Breast epithelium (tissue), 4 donors: ENCODE data around the gene CST6. TPM values are rescaled to one million over a fixed set of nuclear protein-coding genes. Genes with fewer than 3 reads are reported as not detected.

Source experiments
- DNase-seq, 2 donors: peaks; one replicate each; pipeline ENCODE4 v3.0.0-alpha.2; 2019; ENCODE audit warnings: low spot score in 2 of 2
- H3K27ac ChIP-seq, 2 donors: fragments of 200-600 bp; sonication (generic) in 1 of 2; one replicate each; pipeline ENCODE4 v1.5.1; 2016 to 2019; ENCODE audit warnings: mild to moderate bottlenecking in 1 of 2
- H3K27me3 ChIP-seq, 2 donors: fragments of 200-600 bp; sonication (generic) in 1 of 2; one replicate each; pipeline versions ENCODE4 v1.5.1 to v1.6.0; 2017 to 2019; ENCODE audit warnings: control low read depth in 1 of 2, mild to moderate bottlenecking in 1 of 2
- H3K36me3 ChIP-seq: fragments of 200-600 bp; one replicate; pipeline ENCODE4 v1.5.1; 2019
- H3K4me1 ChIP-seq, 2 donors: fragments of 200-600 bp; sonication (generic); one replicate each; pipeline ENCODE4 v1.5.1; 2016 to 2019; ENCODE audit warnings: control low read depth in 1 of 2
- H3K4me3 ChIP-seq, 3 donors: fragments of 200-600 bp; sonication (generic); 1 replicate in 2 of 3; 2 replicates in 1 of 3; pipeline ENCODE4 v1.5.1; 2016 to 2019; ENCODE audit warnings: mild to moderate bottlenecking in 3 of 3, moderate library complexity in 2 of 3
- H3K9me3 ChIP-seq, 2 donors: fragments of 200-600 bp; sonication (generic) in 1 of 2; one replicate each; pipeline ENCODE4 v1.5.1; 2016 to 2019; ENCODE audit warnings: control low read depth in 1 of 2
- POLR2A ChIP-seq: fragments of 450-650 bp; IDR thresholded peaks from one replicate; pipeline ENCODE4 v1.6.1; 2016; ENCODE audit warnings: antibody characterized with exemption, mild to moderate bottlenecking, moderate library complexity
- POLR2AphosphoS5 ChIP-seq, 3 donors: sonication (generic); formaldehyde crosslinking; IDR thresholded peaks; one replicate each; pipeline ENCODE4 v1.6.1; 2017; ENCODE audit warnings: antibody characterized with exemption in 3 of 3
- intact Hi-C: fragments of 100-400 bp; cut with DNase I; formaldehyde crosslinking; loops from one replicate; pipeline ENCODE4 v1.15.1; 2023; ENCODE audit warnings: low total_unique reads
- total RNA-seq, 3 donors: library from RNA; depleted of rRNA; stranded (reverse); fragments of >200 nt; gene quantifications; one replicate each; pipeline ENCODE4 v1.1.0, GENCODE V29; 2016
- TF ChIP-seq, protein P1 (sequence below), 3 donors: fragments of 450-650 bp; IDR thresholded peaks; one replicate each; pipeline ENCODE4 v1.5.1; 2016 to 2017; ENCODE audit warnings: antibody characterized with exemption in 3 of 3, mild to moderate bottlenecking in 3 of 3, moderate library complexity in 3 of 3

CST6 gene
- total RNA-seq, 3 donors from 2014 or later: 0.59 to 0.98 TPM; not detected in 1

DNA sequence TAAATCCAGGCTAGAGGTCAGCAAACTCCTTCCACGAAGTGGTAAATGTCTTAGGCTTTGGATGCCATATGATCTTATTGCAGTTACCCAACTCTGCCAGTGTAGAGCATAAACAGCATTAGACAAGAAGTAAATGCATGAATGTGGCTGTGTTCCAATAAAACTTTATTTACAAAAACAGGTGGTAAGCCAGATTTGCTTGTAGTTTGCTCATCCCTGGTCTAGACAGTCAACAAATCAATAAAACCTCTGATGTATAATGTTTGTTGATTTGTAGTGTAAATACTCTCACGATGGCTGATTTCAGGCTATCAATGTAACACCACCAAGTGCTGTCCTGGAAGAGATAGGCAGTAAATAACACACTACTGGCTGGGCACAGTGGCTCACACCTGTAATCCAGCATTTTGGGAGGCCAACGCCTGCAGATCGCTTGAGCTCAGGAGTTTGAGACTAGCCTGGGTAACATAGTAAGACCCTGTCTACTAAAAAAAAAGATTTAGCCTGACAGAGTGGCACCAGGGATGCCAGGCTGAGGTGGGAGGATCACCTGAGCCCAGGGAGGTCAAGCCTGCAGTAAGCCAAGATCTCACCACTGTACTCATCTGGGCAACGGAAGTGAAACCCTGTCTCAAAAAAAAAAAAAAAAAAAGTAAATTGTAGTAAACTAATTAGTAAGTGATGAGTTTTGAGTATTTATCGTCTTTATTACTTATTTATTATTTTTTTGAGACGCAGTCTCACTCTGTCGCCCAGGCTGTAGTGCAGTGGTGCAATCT, 21.3 kb downstream of the CST6 start:
- Histone ChIP-seq H3K4me3 (no peak overlapping the region), H3K27ac (no peak overlapping the region), H3K9me3 (no peaks in the 10 kb centered on the region), H3K36me3 (no peaks in the 10 kb centered on the region), H3K27me3 (no peaks in the 10 kb centered on the region), H3K4me1 (no peaks in the 10 kb centered on the region)
- intact Hi-C loops: no loop called here
- no peak for TF ChIP-seq POLR2A
- no peak for TF ChIP-seq POLR2AphosphoS5 (IDR thresholded peaks at IDR 0.05)
- TF ChIP-seq, protein P1, sequence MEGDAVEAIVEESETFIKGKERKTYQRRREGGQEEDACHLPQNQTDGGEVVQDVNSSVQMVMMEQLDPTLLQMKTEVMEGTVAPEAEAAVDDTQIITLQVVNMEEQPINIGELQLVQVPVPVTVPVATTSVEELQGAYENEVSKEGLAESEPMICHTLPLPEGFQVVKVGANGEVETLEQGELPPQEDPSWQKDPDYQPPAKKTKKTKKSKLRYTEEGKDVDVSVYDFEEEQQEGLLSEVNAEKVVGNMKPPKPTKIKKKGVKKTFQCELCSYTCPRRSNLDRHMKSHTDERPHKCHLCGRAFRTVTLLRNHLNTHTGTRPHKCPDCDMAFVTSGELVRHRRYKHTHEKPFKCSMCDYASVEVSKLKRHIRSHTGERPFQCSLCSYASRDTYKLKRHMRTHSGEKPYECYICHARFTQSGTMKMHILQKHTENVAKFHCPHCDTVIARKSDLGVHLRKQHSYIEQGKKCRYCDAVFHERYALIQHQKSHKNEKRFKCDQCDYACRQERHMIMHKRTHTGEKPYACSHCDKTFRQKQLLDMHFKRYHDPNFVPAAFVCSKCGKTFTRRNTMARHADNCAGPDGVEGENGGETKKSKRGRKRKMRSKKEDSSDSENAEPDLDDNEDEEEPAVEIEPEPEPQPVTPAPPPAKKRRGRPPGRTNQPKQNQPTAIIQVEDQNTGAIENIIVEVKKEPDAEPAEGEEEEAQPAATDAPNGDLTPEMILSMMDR (IDR thresholded peaks at IDR 0.05): no peak
- no peak for DNase-seq

DNA sequence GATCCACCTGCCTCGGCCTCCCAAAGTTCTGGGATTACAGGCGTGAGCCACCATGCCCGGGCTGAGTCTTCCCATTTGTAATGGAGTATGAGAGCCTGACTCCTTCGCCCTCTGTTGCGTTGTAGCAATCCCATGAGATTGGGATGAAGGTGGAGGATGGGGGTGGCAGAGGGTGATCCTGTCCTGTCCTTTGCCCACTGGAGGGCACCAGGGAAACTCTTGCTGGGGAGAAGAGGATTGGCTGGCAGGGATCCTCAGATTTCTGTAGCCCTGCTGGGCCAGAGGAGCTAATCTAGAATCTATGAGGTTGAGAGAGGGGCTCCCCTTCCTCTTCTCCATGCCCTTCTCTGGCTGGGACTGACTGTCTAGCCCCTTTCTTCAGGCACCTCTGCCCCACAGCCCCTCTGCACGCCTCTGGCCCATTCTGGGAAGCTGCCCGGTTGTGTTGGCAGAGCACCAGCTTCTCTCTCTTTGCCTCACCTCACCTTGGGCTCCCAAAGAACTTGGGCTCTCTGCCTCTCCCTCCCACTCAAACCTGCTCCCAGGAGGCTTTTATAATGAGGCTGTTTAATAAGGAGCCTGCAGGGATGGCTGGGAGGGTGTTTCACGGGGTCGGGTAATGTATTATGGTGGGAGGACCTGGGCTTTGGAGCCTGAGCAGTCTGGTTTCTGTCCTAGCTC, 24.0 kb downstream of the CST6 start:
- TF ChIP-seq, protein P1 (IDR thresholded peaks at IDR 0.05): no peak
- TF ChIP-seq POLR2AphosphoS5 (IDR thresholded peaks at IDR 0.05) (no peak), POLR2A (no peak)
- DNase-seq: no peak
- Histone ChIP-seq H3K27me3 (no peaks in the 10 kb centered on the region), H3K36me3 (no peaks in the 10 kb centered on the region), H3K4me1 (no peaks in the 10 kb centered on the region), H3K27ac (no peak overlapping the region), H3K4me3 (no peak overlapping the region), H3K9me3 (no peaks in the 10 kb centered on the region)
- intact Hi-C loops: no loop called here

DNA sequence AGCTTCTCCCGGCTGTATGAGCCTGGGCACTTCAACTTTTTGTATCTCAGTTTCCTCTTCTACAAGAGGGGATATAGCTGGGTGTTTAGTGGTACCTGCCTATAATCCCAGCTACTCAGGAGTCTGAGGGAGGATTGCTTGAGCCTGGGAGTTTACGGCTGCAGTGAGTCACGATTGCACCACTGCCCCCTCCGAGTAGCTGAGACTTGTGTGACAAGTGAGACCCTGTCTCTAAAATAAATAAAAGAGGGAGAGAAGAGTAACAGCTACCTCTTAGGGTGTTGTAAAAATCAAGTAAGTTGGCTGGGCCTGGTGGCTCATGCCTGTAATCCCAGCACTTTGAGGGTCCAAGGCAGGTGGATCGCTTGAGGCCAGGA, 24.5 kb downstream of the CST6 start:
- intact Hi-C loops: no loop called here
- Histone ChIP-seq H3K27ac (no peak overlapping the region), H3K4me1 (no peaks in the 10 kb centered on the region), H3K27me3 (no peaks in the 10 kb centered on the region), H3K9me3 (no peaks in the 10 kb centered on the region), H3K36me3 (no peaks in the 10 kb centered on the region), H3K4me3 (no peak overlapping the region)
- TF ChIP-seq POLR2AphosphoS5 (IDR thresholded peaks at IDR 0.05) (no peak), POLR2A (no peak)
- no peak for DNase-seq

DNA sequence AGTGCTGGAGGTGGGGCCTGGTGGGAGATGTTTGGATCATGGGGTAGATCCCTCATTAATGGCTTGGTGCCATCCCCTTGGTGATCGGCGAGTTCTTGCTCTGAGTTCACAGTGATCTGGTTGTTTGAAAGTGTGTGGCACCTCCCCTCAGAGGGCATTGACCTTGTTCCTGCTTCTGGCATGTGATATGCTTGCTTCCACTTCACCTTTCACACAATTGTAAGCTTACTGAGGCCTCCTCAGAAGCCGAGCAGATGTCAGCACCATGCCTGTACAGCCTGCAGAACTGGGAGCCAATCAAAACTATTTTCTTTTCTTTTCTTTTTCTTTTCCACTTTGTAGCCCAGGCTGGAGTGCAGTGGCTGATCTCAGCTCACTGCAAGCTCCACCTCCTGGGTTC, 25.5 kb downstream of the CST6 start:
- TF ChIP-seq, protein P1 (IDR thresholded peaks at IDR 0.05): no peak
- TF ChIP-seq POLR2A: no peak
- no peak for TF ChIP-seq POLR2AphosphoS5 (IDR thresholded peaks at IDR 0.05)
- intact Hi-C loops: no loop called here
- H3K4me3 ChIP-seq: no peak overlapping the region
- H3K27ac ChIP-seq: no peak overlapping the region
- no peaks in the 10 kb centered on the region for H3K36me3 ChIP-seq
- no peaks in the 10 kb centered on the region for H3K9me3 ChIP-seq
- H3K27me3 ChIP-seq: no peaks in the 10 kb centered on the region
- no peak for DNase-seq
- H3K4me1 ChIP-seq: no peaks in the 10 kb centered on the region

DNA sequence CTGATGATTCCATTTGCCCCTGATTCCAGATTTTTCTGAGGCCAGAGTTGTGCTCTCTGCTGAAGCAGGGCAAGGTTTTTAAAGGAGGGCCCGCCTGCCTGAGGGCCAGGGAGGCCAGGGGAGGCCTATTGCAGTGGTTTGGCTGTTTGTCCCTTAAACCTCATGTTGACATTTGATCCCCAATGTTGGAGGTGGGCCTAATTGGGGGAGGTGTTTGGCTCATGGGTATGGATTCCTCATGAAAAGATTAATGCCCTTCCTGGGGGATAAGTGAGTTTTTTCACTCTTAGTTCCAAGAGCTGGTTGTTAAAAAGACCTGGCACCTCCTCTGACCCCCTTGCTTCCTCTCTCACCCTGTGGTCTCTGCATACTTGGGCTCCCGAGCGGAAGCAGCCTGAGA, 28.0 kb downstream of the CST6 start:
- no peaks in the 10 kb centered on the region for H3K9me3 ChIP-seq
- no peak for DNase-seq
- intact Hi-C loops: no loop called here
- no peaks in the 10 kb centered on the region for H3K27me3 ChIP-seq
- no peaks in the 10 kb centered on the region for H3K4me1 ChIP-seq
- H3K4me3 ChIP-seq: no peak overlapping the region
- TF ChIP-seq POLR2AphosphoS5 (IDR thresholded peaks at IDR 0.05): no peak
- TF ChIP-seq, protein P1 (IDR thresholded peaks at IDR 0.05): no peak
- no peak for TF ChIP-seq POLR2A
- no peaks in the 10 kb centered on the region for H3K36me3 ChIP-seq
- H3K27ac ChIP-seq: no peak overlapping the region
